NCI-H2196 treated with DMSO at 0.1 percent for 48 hours (cell line): ENCODE data around the gene BNC2.

ENCODE experiments used
- DNase-seq: peaks from one replicate; lab custom pipeline; 2025; ENCODE audit not compliant: unreplicated experiment; lab: John Stamatoyannopoulos, UW

Gene BNC2

GRCh38 chr9:16427873-16428427 is 442.5 kb downstream of the BNC2 start:
- DNase-seq: no peak

DNA sequence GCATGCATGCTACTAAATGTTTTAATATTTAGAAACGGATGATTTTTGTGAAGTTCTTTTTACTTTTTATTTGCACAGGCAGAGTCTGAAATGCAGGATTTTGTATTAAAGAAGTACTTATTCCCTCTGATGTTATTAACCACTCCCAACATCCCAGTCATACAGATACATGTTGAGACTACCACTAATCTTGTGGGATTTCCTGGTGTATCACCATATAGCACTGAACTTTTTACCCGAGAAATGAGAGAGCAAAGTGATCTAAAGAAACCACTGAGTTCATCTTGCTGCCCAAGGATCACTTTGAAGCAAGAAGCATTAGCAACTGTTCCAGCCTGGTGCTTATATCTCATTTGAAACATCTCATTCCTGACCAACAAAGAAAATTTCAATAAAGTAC is 443.8 kb downstream of the BNC2 start:
- no peak for DNase-seq

GRCh38 chr9:16425562-16426231 is 444.8 kb downstream of the BNC2 start:
- no peak for DNase-seq

GRCh38 chr9:16422114-16422513 is 448.4 kb downstream of the BNC2 start:
- no peak for DNase-seq

DNA sequence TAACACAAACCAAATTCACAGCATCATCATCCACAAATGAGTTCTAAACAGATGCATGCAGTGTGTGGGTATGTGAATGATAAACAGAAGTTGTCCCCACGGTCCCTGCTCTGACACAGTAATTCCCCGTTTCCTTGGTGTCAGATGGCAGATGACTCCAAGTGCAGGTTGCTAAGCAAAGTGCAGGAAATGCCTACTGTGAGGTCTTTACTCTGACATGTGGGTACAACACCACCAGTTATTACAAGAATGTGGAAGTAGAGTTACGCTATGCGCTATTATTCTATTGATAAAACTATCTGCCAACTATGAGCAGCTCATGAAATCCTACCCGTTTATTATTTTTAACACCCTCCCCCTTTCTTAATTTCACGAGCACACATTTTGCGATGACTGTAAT is 448.9 kb downstream of the BNC2 start:
- DNase-seq: no peak

DNA sequence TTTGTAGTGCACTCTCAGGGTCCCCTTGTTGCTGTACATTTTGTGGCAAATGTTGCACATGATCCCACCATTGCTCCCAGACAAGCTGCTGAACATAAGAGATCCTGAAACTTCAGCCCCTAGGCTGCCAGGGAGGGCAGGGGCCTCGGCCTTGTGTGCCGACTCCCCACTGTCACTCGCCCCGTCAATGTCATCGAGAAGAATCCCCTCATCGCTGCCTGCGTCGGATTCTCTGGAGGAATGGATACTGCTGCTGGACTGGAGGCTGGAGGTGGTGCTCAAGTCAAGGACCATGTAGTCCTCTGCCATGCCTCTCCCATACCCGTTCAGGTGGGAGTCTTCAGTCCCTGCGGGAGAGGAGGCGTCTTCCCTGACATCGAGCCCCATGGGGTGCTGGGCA is 451.3 kb downstream of the BNC2 start:
- no peak for DNase-seq

- no peak for DNase-seq
Measured at GRCh38 chr9:16418721-16419120, 451.7 kb downstream of the BNC2 start.

DNA sequence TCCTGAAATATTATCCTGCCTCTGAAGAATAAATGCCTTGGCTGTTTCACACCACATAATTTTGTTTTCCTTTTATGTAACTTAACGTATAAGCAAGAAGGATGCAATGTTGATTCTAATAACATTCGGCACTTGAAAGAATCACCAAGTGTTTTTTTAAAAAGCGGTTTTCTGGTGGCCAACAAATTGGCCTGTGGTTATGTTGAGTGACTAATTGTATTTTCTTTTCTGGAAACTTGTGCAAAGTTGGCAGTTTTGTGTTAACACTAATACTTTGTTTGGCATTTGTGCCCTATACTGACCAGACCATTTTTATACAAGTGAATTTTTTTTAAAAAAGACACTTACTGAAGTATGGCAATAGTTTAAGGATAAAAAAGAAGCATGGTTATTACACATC is 452.7 kb downstream of the BNC2 start:
- DNase-seq: no peak

GRCh38 chr9:16417161-16417560 is 453.3 kb downstream of the BNC2 start:
- DNase-seq: no peak

DNA sequence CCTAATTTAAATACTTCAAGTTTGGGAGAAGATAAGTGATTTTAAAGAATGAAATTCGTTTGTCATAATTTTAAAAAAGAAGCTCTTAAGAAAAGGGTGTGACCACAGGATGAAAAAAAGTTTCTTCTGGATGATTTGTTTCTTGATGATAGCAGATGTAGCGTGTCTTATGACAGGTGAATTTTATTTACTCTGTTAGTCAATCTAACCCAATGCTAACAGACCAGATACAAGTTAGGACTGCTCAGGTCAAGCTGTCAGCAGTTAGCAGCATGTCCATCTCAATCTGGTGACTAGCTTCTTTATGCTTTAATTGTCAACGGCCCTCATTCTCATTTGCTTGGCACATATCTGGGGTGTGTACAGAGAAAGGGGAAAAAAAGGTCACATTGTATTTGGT is 456.0 kb downstream of the BNC2 start:
- DNase-seq: no peak

DNA sequence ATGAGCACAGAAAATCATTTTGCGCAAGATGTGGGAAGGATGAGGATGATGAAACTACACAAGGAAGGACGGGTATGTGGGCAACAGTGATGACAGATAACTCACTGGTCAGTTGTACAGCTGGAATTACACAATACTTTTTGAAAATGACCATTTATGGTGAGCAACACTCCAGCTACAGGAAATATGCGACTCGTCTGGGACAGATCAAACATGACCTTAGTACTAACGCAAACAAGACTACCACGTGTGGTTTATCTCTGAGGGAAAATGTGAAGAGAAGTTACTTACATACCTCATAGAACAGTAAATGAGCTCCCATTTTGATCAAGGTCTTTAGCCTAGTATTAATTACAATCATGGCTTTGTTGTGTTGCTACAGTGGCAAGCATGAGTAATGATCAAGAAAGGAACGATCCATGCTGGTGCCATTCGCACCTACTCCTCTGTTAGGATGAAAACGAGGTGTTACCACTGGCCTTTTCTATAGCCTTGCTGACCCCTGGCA is 456.9 kb downstream of the BNC2 start:
- no peak for DNase-seq

DNA sequence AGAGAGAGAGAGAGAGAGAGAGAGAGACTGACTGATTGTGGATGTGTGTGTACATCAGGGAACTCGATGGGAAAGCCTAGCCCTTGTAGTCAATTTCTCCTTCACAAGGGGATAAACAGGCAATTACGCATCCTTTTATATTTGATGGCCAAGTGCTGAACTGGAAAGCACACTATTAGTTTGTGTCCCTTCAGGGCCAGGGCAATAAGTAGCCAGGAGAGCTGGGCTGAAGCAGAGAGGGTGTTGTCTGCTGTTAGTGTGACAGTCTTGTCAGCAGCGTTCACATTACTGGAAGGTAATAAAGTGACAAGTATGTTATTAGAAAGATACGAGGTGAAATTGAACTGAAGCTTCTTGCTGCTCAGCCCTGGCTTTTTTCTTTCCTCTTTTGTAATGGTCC is 457.7 kb downstream of the BNC2 start:
- DNase-seq: no peak

DNA sequence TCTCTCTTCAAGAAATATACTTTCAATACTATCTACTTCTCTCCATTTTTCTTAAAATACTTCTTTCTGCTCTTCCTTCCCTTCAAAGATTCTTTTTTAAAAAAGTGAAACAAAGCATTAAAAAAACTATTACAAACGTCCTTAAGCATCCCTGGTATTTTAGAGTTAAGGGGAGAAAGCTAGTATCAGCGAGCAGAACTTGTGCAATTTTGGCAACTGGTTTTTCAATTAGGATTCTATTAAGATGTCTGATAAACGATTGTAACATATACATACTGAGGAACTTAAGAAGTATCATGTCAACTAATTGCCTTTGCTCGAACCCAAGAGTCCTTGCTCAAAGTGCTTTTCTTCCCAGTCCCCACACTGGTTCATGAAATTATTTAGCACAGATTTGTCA is 459.2 kb downstream of the BNC2 start:
- DNase-seq: no peak

DNA sequence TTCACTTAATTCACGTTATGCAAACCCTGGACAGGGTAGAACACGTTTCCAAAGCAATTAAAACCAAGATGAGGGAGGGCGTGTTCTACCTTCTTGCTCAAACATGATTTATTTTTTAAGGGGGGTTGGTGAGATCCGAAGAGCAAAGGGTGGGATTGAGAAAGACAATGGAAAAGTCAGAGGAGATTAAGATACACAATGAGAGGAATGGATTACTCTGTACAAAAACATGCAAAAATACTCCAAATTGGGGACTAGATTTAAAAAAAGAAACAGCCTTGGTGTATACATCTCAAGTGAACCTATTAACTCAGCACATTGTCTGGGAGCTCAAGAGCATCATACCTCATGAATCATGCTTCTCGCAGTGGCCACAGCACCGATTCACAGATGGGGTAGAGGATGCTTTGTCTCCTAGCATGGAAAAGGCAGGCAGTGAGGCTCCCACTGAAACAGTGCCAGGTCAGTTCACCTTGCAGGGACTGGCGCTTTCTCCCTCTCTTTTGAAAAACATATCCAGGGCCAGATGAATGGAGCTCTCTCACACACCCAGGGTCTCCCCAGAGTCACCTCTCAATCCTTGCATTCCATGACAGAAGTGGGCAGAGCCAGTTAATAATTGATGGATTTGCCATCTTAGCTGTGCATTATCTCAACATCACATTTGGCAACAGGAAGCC is 459.7 kb downstream of the BNC2 start:
- no peak for DNase-seq

DNA sequence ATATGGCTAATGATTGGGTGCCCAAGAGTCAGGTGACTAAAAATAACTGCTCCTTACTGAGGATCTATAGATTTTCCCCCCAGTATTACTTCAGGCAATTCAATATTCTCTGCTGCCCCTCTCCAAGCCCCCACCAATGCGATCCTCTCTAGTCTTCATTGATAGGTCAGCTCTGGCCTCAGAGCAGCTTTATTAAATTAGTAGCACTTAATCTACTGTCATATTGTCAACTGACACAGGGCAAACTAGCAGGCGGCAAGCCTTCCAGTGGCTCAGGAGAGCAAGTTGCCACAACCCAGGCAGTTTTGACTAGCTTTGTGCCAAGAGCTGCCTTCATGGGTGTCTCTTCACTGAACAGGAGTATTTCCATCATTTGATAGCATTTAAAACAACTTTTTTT is 462.9 kb downstream of the BNC2 start:
- no peak for DNase-seq

DNA sequence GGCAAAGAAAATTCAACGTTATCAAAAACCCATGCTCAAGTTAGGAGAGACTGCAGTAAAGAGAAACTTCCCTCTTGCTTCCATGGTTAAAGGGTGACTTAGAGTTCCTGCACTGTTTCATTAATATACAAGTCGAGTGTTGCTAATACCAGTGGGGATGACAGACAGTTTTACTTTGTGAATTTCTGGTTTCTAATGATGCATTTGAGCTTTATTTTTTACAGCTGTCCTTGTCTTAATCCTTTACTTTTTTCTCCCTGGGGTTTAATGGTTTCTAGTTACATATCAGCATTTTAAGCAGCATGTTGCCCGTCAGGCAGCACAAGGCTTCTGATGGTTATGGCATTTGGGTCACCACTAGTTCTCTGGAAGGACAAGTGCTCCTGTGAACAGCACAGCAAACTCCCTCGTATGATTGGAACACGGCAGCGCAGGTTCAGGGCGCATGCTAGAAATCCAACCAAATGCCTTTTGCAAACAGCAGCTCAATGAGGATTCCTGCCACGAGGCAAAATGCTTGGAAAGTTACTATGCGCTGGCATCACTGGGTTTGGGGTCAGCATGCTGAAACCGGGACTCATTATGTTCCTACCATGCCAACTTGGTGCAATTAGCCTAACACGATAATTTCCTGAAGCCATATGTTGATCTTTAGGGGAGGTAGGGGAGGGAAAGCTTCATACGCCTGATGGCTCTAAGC is 463.8 kb downstream of the BNC2 start:
- DNase-seq: no peak

GRCh38 chr9:16405421-16405820 is 465.0 kb downstream of the BNC2 start:
- no peak for DNase-seq

DNA sequence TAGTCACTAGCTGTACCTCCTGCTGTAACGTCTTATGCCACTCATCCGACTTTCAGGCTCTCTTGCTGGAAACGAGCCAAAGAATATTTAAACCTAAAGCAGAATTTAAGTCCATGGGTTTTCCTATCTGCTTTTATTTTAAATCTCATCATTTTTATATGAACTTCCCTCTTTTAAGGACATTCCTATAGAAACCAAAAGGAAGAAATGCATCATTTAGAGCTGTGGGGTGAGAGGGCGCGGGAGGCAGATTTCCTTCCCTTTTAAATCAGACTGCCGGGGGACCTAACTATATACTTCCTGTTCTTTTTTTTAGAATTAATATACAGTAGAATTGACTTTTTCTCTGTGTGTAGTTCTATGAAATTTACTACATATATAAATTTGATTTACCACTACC is 468.8 kb downstream of the BNC2 start:
- no peak for DNase-seq

- no peak for DNase-seq
Measured at GRCh38 chr9:16398691-16399090, 471.8 kb downstream of the BNC2 start.

DNA sequence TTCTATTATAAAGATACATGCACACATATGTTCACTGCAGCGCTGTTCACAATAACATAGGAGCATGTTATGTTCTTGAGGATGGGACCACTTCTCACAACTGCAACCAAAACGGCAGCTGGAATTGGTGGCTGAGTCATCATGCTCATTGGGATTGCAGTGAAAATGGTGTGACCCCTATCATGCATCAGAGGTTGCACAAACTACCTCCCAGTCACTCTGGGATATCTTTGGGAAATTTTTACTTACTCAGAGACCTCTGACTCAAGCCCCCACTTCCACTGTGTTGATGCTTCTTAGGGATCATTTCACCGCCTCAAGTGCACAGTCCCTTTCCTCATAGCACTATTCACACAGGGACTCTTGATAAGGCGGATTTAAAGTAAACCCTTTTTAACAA is 474.1 kb downstream of the BNC2 start:
- DNase-seq: no peak

DNA sequence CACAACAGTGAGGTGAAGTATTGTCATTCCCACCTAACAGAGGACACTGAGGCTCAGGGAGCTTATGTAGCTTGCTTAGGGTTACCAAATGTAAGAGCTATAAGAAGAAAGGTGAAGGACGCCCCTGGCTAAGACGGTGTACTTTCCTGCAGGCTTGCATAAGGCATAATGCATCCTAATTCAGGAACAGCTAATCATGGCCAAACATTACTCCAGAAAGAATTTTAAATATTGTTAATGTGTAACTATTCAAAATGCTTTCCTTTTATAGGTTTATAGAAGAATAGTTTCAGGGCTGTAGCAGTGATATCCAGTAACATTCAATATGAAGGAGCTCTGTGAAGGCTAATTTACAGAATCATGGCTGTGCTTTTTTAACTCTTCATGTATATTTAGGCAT is 479.1 kb downstream of the BNC2 start:
- no peak for DNase-seq

DNA sequence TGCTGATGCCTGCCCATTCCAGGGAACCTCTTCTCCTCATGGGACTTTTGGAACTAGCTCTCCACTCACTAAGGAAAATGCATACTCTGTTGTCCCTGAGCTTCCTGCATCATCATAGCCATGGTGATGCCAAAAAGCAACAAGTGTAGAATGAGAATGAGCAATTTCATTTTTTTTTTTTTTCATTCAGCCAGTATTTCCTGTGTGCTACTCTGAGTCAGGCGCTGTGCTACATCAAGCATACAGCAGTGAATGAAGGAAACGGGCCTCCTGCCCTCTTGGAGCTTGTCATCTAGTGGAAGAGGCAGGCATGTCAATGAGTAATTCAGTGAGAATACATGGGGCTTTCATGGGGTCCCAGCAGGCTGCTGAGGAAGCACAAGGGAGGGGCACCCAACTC is 483.1 kb downstream of the BNC2 start:
- DNase-seq: no peak
